GM12865 (cell line): ENCODE measurements around the gene F10.

Experiments used
- DNase-seq: peaks from one replicate; pipeline ENCODE4 v3.0.0; 2010; ENCODE audit warnings: low read depth
- H3K4me3 ChIP-seq: 2 replicates; pipeline ENCODE4 v1.5.1; 2011; ENCODE audit warnings: mild to moderate bottlenecking, low read depth, low read length, control low read depth
- TF ChIP-seq, protein P1 (sequence below): IDR thresholded peaks from 2 replicates; pipeline ENCODE4 v1.5.1; 2011; ENCODE audit warnings: low read length, control low read depth, low read depth, inconsistent platforms; ENCODE audit not compliant: insufficient read depth; ENCODE audit errors: missing control alignments

The F10 gene

DNA sequence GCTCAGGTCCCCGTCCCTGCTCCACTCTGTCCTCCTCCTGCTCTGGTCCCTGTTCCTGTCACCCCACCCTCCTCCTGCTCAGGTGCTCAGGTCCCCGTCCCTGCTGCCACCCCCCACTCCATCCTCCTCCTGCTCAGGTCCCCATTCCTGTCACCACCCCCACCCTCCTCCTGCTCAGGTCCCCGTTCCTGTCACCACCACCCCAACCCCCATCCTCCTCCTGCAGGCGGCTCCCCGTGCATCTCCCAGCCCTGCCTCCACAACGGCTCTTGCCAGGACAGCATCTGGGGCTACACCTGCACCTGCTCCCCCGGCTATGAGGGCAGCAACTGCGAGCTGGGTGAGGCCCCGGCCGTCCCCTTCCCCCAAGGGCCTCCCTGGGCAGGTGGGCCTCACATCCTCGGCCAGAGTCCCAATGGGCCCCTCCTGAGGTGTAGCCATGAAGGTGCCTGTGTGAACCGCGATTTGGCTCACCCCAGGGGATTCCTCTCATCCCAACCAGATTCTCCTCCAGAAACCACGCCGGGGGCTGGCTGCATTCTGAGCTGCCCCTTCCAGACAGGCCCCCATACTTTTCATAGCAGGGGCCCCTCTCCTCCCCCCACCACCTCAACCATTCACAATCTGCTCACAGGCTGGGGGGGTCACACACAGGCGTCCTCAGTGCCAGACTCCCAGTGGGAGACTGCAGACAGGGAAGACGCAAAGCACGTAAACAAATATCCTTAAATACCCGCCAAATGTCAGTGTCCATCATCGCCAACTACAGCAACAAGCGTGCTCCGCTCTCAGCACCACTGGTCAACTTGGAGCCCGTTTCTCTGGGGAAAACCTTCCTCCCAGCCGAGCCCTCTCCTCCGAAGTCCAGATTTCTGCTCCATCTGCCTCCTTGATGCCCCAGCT is 40.4 kb downstream of the F10 start:
- H3K4me3 ChIP-seq = no peak overlapping the region
- TF ChIP-seq, protein P1, sequence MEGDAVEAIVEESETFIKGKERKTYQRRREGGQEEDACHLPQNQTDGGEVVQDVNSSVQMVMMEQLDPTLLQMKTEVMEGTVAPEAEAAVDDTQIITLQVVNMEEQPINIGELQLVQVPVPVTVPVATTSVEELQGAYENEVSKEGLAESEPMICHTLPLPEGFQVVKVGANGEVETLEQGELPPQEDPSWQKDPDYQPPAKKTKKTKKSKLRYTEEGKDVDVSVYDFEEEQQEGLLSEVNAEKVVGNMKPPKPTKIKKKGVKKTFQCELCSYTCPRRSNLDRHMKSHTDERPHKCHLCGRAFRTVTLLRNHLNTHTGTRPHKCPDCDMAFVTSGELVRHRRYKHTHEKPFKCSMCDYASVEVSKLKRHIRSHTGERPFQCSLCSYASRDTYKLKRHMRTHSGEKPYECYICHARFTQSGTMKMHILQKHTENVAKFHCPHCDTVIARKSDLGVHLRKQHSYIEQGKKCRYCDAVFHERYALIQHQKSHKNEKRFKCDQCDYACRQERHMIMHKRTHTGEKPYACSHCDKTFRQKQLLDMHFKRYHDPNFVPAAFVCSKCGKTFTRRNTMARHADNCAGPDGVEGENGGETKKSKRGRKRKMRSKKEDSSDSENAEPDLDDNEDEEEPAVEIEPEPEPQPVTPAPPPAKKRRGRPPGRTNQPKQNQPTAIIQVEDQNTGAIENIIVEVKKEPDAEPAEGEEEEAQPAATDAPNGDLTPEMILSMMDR = no peak
- DNase-seq = no peak

DNA sequence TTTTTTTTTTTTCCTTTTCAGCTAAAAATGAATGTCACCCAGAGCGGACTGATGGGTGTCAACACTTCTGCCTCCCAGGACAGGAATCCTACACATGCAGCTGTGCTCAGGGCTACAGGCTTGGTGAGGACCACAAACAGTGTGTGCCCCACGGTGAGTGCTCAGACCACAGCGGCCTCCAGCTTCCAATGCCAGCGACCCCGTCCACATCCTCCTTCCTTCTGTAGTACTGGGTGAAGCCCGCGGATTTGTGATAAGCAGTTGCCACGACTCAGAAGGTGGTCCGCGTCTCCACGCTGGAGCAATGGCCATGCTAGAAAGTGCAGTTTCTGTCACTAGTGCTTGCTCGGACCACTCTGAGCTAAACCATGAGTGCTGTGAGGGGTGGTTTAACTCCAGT is 41.9 kb downstream of the F10 start:
- DNase-seq = no peak
- H3K4me3 ChIP-seq = no peak overlapping the region
- TF ChIP-seq, protein P1 = no peak

DNA sequence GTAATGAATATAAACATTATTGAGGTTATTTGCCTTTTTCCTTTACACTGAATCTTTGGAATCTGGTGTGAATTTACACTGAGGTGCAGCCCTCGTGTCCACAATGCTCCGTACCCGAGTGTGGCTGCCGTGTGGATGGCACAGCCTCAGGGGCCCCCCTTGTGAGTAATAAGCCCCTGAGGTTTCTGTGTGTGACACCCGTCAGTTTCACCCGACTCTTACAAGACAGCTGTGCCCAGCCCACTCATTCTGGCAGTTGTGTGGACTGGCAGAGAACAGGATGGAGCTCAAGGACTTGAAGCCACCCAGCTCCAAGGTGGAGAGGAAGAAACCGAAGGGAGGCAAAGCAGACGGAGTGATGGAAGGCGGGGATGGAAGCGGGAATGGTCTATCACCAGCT is 43.7 kb downstream of the F10 start:
- TF ChIP-seq, protein P1 = no peak
- no peak overlapping the region for H3K4me3 ChIP-seq
- no peak for DNase-seq

DNA sequence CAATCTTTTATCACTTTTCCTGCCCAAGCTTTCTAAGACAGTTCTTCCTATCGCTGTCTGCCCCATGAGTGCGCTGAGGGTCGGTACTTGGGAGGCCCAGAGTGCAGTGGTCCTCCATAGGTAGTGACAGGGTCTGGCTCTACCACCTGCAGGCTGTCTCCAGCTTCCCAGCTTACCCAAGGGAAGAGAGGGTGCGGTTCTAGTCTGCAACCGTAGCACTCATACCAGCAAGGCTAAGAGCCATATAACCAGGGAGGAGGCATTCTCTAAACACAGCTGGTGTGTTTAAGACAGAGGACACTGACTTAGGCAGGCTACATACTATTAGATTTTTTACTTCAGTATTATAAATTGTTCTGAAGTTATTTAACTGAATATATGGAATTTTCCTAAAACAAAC is 44.1 kb downstream of the F10 start:
- no peak for DNase-seq
- no peak overlapping the region for H3K4me3 ChIP-seq
- TF ChIP-seq, protein P1 = no peak

DNA sequence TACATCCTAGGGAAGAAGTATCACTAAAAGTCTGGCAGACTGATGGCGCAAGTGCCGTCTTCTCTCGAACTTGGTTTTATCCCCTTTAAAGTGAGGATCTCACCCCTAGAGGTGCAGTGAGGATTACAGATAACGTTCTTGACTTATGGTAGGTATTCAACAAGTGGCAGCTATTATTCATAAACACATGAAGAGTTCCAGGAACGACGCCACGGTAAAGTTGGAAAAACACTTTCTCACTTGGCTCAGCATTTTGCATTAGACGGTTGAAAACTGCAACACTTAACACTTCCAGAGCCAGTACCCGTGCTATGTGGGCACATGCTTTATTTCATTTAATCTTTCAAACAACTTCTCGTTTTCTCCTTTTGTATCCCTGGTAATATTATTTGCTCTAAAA is 44.6 kb downstream of the F10 start:
- TF ChIP-seq, protein P1 = no peak
- DNase-seq = no peak
- no peak overlapping the region for H3K4me3 ChIP-seq

DNA sequence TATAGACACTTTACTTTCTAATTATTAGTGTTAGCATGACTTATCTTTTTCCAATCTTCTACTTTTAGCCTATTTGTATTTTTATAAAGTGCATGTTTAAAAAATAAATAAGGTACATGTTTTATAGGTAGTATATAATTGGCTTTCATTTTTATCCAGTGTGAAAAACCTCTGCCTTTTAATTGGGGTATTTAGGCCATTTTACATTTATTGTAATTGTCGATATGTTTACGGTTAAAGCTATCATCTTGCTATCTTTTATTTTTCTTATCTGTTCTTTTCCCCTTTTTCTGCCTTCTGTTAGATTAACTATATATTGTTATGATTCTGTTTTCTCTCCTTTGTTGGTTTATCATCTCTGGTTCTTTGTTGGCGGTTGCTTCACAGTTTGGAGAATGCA is 45.0 kb downstream of the F10 start:
- TF ChIP-seq, protein P1 = no peak
- DNase-seq = no peak
- H3K4me3 ChIP-seq = no peak overlapping the region

DNA sequence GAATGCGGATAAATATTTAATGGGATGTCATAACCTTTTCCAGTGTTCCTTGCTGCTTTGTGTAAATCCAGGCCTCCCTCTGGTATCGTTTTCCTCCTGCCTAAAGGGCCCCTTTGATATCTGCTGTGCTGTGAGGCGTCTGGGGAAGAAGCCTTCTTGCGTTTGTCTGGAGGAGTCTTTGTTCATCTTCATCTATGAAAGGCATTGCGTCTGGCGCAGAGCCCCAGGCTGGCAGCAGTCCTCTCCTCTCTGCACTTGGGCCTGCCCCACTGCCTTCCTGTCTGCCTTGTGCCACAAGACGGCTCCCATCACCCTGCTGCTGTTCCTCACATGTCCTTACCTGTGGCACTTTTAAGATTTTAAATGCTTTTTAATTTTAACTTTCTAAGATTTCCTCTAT is 45.6 kb downstream of the F10 start:
- H3K4me3 ChIP-seq = no peak overlapping the region
- DNase-seq = no peak
- TF ChIP-seq, protein P1 = no peak
